SH-SY5Y (cell line): ENCODE results near the gene LAMC3.

Source experiments
- GATA2 ChIP-seq: IDR thresholded peaks from 2 replicates; pipeline ENCODE4 v1.6.1; 2011; ENCODE audit warnings: mild to moderate bottlenecking, low read depth, low read length
- GATA3 ChIP-seq: IDR thresholded peaks from 2 replicates; pipeline ENCODE4 v1.6.1; 2011; ENCODE audit warnings: low read depth, mild to moderate bottlenecking, low read length, moderate library complexity

The LAMC3 gene

DNA sequence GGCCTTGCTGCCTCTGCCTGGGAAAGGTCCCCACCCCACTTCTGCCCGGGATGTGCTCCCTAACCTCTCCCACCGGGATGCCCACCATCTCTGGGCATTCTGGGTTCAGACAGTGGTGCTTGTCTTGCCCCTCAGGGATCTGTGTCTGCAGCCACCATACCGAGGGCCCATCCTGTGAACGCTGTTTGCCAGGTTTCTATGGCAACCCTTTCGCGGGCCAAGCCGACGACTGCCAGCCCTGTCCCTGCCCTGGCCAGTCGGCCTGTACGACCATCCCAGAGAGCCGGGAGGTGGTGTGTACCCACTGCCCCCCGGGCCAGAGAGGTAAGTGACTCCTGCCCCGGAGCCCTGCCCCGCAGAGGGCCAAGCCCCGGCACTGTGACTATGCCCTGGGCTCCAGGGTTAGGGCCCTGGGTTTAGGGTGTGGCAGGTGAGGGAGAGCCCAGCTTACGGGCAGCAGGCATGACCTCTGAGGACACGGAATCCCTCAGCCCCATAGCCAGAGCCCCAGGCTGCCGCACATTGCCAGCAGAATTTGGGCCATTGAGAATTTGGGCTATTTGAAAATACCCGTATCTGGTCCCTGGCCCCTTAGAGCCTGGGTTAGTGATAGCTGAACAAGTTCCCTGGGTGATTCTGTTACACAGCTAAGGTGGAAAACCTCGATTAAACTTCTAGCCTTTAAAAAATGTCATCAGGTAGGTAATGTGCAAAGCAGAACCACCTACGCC, 52.1 kb downstream of the LAMC3 start:
- no peak for TF ChIP-seq GATA3
- no peak for TF ChIP-seq GATA2

DNA sequence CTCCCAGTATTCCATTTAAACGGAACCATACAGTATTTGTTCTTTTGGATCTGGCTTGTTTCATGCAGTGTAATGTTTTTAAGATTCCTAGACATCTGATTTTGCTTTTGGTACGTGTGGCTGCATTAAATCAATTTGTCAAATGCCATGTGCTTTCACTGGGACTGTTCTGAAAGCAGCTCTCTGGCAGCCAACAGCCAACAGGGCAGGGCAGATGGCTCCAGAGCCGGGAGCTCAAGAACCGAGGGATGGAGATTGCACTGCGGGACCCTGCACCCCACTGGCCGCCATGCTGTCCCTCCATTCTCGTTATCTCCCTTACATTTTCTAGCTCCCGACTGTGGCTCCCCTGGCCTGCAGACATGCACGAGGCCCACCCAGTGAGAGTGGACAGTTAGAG, 54.0 kb downstream of the LAMC3 start:
- TF ChIP-seq GATA3 (no peak), GATA2 (no peak)

DNA sequence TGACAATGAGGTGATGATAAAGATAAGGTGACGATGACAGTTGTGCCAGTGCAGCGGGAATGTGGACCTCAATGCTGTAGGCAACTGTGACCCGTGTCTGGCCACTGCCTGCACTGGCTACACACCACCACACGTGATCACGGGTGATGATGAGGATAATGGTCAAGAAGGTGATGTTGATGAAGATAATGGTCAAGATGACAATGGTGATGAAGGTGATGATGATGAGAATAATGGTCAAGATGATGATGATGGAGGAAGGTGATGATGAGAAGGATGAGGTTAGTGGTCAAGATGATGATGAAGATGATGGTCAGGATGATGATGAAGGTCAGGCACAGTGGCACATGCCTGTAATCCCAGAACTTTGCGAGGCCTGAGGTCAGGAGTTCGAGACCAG, 56.6 kb downstream of the LAMC3 start:
- TF ChIP-seq GATA3 (no peak), GATA2 (no peak)

DNA sequence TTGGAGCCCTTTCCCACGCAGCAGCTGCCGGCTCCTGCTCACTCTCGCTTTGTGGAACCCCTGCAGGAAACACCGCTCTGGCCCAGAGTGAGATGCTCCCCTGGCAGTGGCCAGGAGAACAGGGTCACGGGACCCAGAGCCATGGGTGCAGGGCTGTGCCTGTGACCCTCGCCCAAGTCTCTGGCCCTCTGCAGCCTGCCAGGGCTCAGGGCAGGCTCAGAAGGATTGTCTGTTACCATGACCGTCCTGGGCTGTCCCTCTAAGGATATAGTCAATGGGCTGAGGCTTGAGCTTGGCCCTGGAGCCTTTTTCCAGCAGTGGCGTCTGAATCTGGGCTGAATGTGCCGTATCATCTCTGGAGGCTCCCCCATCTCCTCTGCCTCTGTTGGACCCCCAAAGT, 58.7 kb downstream of the LAMC3 start:
- TF ChIP-seq GATA2 (no peak), GATA3 (no peak)

DNA sequence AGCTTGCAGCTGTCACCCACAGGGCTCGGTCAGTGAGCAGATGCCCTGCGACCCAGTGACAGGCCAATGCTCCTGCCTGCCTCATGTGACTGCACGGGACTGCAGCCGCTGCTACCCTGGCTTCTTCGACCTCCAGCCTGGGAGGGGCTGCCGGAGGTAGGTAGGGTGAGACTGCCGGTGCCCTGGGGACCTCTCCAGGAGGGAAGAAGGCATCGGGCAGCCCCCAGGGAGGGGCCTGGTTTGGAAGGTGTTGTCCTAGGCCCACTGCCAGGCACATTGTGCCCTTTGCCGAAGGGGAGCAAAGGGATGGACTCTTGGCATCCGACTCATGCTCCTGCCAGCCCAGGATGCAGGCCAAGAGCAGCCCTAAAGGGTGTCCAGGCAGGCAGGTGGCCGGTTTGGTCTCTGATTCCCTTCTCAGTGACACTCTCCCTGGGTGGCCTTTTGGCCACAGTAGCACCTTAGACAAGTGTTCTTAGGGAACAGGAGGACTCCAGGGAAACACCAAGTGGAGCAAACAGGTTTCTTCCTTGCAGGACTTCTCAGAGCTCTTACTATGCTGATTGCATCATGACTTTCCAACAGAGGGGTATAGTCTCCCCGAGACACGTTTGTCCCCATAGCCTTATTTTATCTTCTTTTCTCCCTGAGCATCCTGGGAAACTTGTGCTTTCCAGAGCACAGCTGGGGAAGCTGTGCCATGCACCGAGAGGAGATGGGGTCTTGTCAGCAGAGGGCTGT, 59.3 kb downstream of the LAMC3 start:
- TF ChIP-seq GATA3 (no peak), GATA2 (no peak)

DNA sequence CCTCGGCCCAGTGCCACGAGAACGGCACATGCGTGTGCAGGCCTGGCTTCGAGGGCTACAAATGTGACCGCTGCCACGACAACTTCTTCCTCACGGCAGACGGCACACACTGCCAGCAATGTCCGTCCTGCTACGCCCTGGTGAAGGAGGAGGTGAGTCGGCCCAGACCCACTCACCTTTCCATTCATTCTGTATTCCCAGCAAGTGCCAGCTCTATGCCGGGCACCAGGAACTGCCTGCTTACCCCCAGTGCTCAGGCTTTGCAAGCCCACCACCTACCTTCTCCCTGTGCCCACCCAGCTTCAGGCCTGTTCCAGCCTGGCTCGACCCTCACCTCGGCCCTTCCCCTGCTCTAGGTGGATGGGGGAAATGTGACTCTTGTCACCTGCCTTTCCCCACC, 60.7 kb downstream of the LAMC3 start:
- TF ChIP-seq GATA3 (no peak), GATA2 (no peak)

DNA sequence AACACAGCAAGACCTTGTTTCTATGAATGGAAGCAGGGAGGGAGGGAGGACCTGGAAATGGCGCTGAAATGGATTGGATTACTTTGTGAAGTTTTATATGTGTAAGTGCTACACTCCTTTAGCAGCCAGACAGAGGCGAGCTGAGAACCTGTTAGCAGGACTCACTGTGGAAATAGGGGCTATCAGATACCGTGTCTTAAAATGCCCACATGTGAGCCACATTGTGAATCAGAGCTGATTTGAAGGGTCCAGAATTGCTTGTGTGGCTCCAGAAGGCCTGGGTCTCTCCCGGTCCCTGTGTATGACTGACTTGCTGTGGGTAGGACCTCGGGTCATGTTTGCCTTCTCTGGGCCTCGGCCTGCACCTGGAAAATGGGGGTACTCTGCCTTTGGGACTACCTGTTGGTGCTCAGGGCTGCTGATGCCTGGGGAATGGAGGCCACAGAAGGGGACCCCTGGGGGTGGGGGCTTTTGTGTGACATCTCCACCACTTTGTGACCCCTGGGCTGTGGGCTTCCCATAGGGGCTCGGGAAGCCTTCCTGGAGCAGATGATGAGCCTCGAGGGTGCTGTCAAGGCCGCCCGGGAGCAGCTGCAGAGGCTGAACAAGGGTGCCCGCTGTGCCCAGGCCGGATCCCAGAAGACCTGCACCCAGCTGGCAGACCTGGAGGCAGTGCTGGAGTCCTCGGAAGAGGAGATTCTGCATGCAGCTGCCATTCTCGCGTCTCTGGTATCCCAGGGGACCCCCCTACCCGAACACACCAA, 63.3 kb downstream of the LAMC3 start:
- TF ChIP-seq GATA2, result no peak
- no peak for TF ChIP-seq GATA3

DNA sequence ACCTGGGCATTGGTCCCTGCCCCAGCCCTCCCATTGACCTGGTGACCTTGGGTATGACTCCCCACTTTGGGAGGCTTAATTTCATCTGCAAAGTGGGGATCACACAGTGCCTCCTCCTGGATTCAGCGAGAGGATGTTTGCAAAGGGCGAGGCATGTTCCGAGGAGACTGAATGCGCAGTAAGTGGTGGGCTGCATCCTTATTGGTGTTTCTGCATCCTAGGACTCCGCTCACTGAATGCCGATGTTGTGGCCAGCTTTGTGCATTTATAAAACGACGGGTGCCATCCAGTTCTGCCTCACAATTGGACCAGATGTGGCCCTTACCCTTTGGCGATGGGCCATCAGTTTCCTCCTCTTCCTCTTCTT, 63.9 kb downstream of the LAMC3 start:
- no peak for TF ChIP-seq GATA2
- no peak for TF ChIP-seq GATA3

DNA sequence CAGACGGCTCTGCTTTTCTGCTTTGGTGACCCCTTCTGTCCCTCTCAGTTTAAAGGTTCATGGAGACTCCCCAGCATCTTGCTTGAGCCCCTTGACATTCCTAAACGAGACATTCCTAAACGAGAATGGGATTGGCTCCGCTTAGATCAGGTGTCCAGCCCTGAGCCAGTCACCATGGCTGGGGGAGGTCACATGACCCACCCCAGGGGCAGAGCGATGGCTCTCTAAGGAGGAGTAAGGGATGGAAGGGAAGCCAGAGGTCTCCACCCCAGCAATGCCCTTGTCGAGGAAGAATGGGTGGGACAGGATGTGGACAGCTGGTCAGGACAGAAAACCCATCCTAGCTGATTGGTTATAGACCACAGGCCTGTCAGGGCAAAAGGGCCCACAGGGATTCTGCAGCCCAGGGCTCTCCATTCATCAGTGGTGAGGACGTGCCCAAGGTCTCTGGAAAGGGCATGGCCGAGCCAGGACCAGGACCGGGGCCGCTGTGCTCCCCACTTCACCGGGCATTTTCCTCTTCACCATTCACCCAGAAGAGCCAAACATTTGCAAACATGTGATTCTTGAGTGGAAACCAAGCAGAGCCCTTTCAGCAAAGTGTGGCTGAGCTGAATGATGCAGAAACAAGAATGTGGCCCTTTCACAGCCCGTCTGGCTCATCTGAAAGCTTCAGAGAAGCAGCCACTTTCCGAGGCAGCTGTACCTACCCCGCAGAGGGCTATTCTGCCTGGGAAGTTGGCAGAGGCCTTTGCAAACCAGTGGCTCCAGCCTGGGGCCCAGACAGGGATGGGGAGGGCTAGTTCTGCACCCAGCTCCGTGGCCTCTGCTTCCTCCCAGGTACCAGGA, 67.6 kb downstream of the LAMC3 start:
- TF ChIP-seq GATA2 (no peak), GATA3 (no peak)

DNA sequence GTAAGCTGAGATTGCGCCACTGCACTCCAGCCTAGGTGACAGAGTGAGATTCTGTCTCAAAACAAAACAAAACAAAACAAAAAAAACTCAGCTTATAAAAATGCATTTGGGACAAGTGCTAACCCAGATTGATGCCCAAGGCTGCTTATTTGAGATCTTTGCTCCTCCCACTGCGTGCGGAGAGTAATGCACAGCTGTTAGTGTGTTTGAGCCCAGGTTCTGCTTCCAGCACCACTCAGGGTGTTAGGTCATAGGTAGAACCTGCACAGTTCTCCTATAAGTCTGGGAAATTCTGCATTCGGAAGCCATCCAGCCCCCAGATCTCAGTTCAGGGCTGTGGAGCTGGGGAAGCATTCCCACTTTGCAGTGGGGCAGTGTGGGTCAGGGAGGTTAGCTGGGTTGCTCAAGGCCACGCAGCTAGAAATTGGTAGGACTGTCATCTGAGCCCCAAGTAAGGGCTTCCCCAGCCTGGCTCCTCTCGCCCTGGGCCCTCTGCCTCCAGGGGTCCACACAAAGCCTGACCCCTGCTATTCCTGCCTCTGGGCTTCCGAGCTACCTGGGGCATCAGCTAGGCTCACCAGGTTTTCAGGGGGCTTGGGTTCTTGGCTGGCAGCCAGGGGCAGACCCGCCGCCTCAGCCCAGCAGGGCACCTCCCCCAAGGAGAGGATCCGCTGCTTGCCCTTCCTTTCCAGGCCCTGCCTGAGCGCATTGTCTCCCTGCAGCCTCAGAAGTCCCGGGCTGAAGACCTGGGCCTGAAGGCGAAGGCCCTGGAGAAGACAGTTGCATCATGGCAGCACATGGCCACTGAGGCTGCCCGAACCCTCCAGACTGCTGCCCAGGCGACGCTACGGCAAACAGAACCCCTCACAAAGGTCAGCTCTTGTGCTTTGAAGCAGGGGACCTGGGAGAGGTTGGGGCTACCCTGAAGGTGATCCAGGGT, 69.7 kb downstream of the LAMC3 start:
- TF ChIP-seq GATA3 (no peak), GATA2 (no peak)

DNA sequence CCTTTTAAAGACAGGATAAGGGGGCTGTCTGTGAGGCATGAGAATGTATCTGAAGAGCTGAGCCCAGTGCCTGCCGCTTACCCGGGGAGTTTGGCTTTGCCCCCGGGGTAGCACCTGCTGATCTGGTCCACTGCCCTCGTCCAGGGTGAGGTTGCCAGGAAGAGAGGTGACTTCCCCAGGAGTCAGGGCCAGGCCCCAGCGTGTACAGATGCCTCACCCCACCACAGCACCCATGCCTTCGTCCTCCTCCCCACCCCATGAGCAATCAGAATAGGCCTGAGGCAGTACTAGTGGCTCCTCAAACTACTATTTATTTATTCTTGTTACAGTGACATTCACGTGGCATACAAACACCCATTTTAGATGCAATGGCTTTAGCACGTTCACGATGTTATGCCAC, 71.6 kb downstream of the LAMC3 start:
- TF ChIP-seq GATA3 (no peak), GATA2 (no peak)

DNA sequence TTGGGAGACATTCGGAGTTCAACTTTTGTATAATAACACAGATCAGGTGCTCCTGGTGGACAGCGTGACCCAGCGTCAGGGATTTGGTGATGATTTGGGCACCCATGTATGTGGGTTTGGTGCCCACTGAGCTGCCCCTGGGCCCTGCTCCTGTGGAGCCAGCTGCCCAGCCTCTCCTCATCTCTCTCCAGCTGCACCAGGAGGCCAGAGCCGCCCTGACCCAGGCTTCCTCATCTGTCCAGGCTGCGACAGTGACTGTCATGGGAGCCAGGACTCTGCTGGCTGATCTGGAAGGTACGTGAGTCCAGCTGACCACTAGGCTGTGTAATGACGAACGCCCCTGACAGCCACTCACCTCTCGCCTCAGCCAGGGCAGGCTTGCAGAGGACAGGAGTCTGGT, 72.9 kb downstream of the LAMC3 start:
- TF ChIP-seq GATA3, result no peak
- no peak for TF ChIP-seq GATA2
